AG04450 (cell line): Measurements from ENCODE around the gene WWOX. TPM values are rescaled to one million over a fixed set of nuclear protein-coding genes. Genes with fewer than 3 reads are reported as not detected.

Source experiments
- CTCF ChIA-PET: fragments of 300-600, 350-600 bp; formaldehyde crosslinking; extraction: SDS; loops from one replicate; lab custom pipeline; 2022; ENCODE audit warnings: antibody characterized with exemption, inconsistent platforms; lab: Charles Lee
- POLR2A ChIA-PET: fragments of 350-600 bp; formaldehyde crosslinking; extraction: SDS; loops from one replicate; lab custom pipeline; 2021; ENCODE audit warnings: antibody characterized with exemption, inconsistent platforms; lab: Yijun Ruan, JAX
- DNase-seq: peaks from one replicate; pipeline ENCODE4 v3.0.0-alpha.2; 2011; ENCODE audit warnings: low read depth, low spot score
- H3K27ac ChIP-seq: one replicate; pipeline ENCODE4 v1.5.1; 2012; ENCODE audit warnings: low read depth, low read length, control low read depth
- H3K27me3 ChIP-seq: one replicate; pipeline ENCODE4 v1.6.0; 2012; ENCODE audit warnings: low read length; ENCODE audit not compliant: control insufficient read depth, insufficient read depth
- H3K4me3 ChIP-seq: 2 replicates; pipeline ENCODE4 v1.5.1; 2011; ENCODE audit warnings: mild to moderate bottlenecking, low read depth, low read length, control low read depth
- H3K9me3 ChIP-seq: 2 replicates; pipeline ENCODE4 v1.5.1; 2012; ENCODE audit warnings: low read length; ENCODE audit not compliant: control insufficient read depth, insufficient read depth
- CTCF ChIP-seq: IDR thresholded peaks from 2 replicates; pipeline ENCODE4 v1.5.1; 2011; ENCODE audit warnings: low read depth, low read length, control low read depth, inconsistent platforms
- polyA plus RNA-seq: library from polyadenylated mRNA; depleted of rRNA; stranded (reverse); fragments of >200 nt; gene quantifications from 2 replicates; pipeline ENCODE4 v1.2.3, GENCODE V29; 2011

The WWOX gene
- polyA plus RNA-seq, 1 experiment, result 2.1 TPM

- H3K9me3 ChIP-seq, result peaks cover 28% of the 10 kb centered on the region
- CTCF ChIA-PET, result no interaction called here
- no peaks in the 10 kb centered on the region for H3K27me3 ChIP-seq
- POLR2A ChIA-PET, result no interaction called here
- no peak for TF ChIP-seq CTCF
- no peak overlapping the region for H3K4me3 ChIP-seq
- DNase-seq, result no peak
- H3K27ac ChIP-seq, result no peak overlapping the region
Observed at GRCh38 chr16:78500659-78501270, 401.3 kb downstream of the WWOX start.

GRCh38 chr16:78501744-78502143 lies 402.3 kb downstream of the WWOX start:
- ChIA-PET POLR2A (no interaction called here), CTCF (no interaction called here)

GRCh38 chr16:78502812-78503350 lies 403.4 kb downstream of the WWOX start:
- DNase-seq, result no peak
- Histone ChIP-seq H3K27ac (no peak overlapping the region), H3K4me3 (no peak overlapping the region), H3K27me3 (no peaks in the 10 kb centered on the region), H3K9me3 (peaks cover 35% of the 10 kb centered on the region)
- ChIA-PET POLR2A (no interaction called here), CTCF (no interaction called here)
- no peak for TF ChIP-seq CTCF

More at GRCh38 chr16:78501744-78502143, 402.3 kb downstream of the WWOX start:
- no peak overlapping the region for H3K4me3 ChIP-seq
- H3K9me3 ChIP-seq, result peaks cover 32% of the 10 kb centered on the region
- no peak for DNase-seq
- TF ChIP-seq CTCF, result no peak
- H3K27me3 ChIP-seq, result no peaks in the 10 kb centered on the region
- no peak overlapping the region for H3K27ac ChIP-seq

GRCh38 chr16:78503602-78504001 lies 404.1 kb downstream of the WWOX start:
- DNase-seq, result no peak
- Histone ChIP-seq H3K27me3 (no peaks in the 10 kb centered on the region), H3K4me3 (no peak overlapping the region), H3K9me3 (peaks cover 36% of the 10 kb centered on the region), H3K27ac (no peak overlapping the region)
- POLR2A ChIA-PET, result no interaction called here
- TF ChIP-seq CTCF, result peak; percentile 26; the same call in 1 of the 2 replicates
- CTCF ChIA-PET, result interaction anchor here (0.8 kb wide), 1 partner anchor 455 kb away, joined by 4 read pairs; no protein-coding TSS in a partner anchor

- ChIA-PET CTCF (interaction anchor here (0.8 kb wide), 1 partner anchor 456 kb away, joined by 4 read pairs; no protein-coding TSS in a partner anchor), POLR2A (no interaction called here)
- Histone ChIP-seq H3K27me3 (no peaks in the 10 kb centered on the region), H3K4me3 (no peak overlapping the region), H3K27ac (no peak overlapping the region), H3K9me3 (peaks cover 36% of the 10 kb centered on the region)
- DNase-seq, result no peak
- no peak for TF ChIP-seq CTCF
Observed at GRCh38 chr16:78504401-78504851, 405.0 kb downstream of the WWOX start.
